COLO668 (cell line): Measurements from ENCODE around the gene EEF1A2.

Experiments used
- DNase-seq: peaks from one replicate; lab custom pipeline; 2025; ENCODE audit not compliant: unreplicated experiment; lab: John Stamatoyannopoulos, UW

The EEF1A2 gene

DNA sequence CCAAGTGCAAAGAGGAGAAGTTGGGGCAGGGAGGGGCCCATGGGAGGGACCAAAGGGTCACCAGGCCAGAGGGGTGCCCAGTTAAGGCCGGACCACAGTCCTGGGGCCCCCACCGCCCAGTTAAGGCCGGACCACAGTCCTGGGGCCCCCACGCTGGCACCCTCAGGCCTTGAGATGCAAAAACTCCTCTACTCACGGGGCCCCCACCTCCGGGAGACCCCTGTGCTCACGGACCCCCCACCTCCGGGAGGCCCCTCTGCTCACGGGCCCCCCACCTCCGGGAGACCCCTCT lies 43.4 kb downstream of the EEF1A2 start:
- DNase-seq: no peak

DNA sequence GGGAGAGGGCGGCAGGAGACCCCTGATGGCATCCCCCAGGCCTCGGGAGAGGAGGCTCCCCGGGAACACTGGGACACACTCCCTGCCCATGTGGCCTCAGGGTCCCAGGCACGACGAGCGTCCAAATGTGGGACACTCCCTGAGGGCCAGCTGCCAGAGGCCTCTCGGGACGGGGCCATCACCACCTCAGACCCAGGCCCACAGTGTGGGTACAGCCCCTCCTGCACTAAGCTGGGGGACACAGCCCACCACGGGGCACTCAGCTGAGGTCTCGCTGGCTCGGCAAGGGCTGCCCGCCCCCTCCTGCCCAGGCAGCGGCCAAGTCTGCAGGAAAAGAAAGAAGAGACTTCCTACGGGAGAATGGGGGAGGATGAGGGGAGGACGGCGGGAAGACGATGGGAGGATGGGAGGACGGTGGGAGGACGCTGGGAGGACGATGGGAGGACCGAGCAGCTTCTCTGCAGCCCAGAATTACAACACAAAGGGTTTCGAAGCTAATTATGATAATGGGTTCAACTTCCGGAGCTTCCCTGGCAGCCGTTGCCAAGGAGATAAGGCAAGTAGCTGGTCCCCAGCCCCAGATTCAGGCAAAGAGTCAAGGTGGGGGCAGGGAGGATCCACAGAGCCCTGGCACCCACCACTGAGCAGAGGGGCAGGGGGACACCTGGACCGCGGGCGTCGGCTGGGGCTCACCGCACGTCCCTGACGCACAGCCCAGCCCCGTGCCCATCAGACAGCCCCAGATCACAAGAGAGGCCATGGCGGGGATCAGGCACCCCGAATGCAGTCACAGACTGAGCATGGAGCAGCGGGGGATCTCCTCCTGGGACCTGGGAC lies 43.9 kb downstream of the EEF1A2 start:
- no peak for DNase-seq

DNA sequence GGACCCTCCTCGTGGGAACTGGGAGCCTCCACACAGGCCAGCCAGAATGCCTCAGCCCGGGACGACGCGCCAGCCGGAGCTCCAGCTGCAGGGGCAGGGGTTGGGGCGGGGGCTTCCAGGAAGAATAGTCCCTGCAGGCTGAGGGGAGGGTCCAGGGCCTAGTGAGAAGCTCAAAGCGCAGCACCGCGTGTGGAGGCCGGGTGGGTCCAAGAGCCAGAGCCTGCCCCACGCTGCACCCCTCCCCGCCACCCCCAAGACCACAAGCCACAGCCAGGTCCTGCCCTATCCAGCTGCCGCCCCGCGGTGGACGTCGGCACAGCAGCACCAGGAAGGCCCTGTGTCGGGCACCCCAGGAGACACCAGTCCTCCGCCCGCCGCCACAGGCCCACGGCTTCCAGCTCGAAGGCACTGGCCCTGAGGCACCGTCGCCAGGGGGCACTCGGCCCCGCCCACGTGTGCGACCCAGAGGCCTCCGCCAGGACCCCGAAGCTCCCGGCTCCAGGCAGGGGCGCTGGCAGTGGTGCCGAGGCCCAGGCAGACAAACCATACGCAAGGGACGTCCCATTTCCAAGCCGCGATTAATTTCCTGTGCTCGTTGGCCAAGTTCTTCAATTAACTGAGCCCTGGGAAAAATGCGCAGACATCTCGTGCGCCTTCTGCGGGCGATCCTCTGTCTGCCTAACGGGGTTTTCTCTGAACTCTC lies 45.9 kb downstream of the EEF1A2 start:
- DNase-seq: peak; percentile 48

DNA sequence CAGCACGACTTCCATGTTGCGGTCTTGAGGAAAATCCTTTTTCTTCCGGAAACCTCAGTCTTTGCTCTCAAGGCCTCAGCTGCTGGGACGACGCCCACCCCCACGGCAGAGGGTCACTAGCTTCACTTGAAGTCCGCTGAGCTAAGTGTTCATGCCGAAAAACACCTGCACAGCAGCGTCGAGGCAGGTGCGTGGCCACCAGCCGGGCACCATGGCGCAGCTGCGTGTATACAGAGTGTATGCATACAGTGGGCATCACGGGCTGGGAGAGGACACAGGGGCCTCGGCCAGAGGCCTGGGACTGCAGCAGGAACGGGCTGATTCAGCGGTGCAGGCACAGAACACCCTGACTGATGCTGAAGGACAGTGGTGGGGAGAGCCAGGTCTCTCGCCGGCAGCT lies 46.5 kb downstream of the EEF1A2 start:
- no peak for DNase-seq

DNA sequence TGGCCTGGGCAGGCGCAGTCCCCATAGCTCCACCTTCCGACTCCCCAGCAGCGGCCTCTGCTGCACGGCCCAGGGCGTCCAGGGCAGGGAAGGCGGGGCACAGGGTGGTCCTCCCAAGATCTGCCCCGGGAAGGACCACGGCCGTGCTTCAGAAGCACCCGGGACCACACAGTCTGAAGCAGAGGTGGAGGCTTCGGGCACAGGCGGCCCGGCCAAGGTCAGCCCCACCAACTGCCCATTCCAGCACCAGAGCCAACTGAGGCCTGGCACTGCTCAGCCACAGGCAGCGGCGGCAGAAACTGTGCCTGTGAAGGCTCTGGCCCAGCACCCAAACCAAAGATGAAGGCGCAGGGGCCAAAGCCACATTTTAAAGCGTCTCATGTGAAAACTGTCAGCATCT lies 47.1 kb downstream of the EEF1A2 start:
- DNase-seq: no peak

DNA sequence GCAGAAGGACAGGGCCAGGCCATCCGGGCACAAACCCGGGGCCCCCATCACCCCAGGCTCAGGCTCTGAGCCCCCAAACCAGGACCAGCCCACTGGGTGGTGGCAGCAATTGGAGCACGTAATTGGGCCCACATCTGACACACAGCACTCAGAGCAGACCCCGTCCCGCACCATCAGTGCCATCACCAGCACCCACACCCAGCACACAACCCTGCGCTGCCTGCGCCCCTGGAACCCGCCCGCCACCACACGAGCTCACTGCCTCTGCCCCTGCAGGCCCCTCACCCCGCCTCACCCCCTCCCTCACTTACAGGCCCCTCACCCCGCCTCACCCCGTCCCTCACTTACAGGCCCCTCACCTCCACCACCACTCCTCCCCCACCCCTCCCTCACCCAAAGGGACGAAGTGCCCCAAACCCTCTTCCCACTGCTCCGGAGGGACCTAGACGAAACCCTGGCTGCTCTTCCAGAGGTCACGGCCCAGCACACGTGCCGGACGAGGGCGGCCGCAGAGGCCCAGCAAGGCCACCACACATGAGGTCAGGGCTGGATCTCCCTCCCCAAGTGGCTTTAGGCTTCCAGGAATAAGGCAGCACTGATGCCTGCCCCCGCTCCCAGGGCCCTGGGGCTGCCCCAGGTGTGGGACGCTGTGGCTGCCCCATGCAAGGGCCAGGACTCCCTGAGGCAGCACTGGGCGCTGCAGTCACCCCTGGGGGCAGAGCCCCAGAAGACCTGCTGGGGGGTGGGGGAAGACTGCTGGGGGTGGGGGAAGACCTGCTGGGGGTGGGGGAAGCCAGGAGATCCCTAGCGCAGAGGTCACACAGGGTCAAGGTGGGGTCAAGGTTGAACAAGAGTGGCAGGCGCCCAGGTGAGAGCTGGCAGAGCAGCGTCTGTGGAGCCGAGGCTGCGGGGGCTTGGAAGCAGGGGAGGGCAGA lies 48.8 kb downstream of the EEF1A2 start:
- DNase-seq: no peak

DNA sequence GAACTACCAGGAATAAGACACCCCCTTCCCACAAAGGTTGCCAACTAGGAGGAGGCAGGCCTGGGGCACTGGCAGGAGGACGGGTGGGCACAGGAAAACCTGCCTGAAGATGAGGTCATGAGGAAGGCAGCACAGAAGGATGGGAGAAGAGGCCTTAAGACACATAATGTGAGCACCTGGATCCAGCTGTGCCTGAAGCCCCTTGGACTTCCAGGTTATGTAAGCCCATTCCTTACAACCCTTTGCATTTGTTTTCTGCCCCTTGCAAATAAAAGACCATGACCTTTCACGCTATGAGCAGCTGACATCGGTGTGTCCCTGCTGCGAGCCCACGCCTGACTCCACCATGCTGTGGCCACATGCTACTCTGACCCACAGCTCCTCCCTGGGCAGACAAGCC lies 49.9 kb downstream of the EEF1A2 start:
- DNase-seq: no peak

DNA sequence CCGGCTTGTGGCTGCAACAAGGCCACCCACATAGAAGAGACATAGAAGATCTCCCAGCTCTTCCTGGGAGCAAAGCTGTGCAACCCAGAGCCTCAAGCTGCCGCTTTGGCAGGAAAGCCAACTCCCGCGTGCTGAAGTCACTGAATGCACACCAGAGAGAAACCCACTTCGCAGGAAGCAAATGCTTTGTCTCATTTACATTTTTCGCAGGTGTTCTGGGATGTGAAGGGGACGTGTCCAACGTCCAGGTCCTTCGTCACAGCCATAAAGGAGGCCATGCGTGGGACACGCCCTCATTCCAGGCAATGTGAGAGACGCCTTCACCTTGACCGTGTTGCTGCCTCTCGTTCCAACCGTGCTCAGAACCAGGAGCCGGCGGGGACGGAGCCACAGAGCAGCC lies 50.9 kb downstream of the EEF1A2 start:
- DNase-seq: no peak

DNA sequence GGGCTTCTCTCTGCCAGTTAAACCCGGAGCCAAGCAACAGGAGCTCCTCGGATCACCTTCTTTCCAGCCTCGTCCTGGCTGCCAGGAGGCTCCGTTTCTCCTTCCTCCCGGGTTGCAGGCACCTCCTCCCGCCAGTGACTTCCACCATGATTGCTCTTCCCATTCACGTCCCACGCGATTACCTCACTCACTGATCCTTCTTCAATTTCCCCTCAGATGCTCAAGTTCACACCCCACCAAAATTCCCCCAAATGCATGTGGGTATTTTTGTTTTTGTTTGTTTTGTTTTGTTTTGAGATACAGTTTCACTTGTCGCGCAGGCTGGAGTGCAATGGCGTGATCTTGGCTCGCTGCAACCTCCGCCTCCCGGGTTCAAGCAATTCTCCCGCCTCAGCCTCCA lies 51.6 kb downstream of the EEF1A2 start:
- DNase-seq: no peak

DNA sequence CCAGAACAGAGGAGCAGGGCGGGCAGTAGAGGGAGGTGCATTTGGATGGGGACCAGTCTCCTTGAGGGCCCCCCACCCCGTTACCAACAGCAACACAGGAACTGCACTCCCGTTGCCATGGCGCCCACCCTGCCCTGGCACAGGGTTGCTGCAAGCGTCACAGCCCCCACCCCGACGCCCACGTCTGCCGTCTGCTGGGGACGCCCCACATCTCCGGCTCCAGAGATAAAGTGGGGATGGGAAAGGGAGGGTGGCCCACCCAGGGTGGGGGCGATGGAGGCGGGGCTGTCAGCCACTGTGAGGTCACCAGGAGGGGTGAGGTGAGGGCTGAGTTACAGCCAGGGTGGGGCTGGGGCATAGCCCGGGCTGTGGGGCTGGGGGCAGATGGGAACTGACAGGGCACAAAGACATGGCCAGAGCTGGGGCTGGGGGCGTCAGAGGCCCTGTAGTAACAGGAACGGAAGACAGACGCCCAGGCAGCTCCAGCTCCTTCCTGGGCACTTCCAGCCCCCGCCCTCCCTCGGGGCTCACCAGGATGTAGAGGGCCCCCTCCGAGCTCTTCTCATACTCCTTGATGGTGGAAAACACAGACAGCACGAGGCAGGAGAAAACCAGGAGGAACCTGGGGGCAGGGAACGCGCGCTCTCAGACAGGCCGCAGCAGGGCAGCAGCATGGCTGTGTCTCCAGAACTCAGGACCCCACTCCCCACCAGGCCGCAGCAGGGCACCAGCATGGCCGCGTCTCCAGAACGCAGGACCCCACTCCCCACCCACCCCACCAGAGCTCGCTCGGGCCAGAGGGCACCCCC lies 52.5 kb downstream of the EEF1A2 start:
- DNase-seq: no peak

DNA sequence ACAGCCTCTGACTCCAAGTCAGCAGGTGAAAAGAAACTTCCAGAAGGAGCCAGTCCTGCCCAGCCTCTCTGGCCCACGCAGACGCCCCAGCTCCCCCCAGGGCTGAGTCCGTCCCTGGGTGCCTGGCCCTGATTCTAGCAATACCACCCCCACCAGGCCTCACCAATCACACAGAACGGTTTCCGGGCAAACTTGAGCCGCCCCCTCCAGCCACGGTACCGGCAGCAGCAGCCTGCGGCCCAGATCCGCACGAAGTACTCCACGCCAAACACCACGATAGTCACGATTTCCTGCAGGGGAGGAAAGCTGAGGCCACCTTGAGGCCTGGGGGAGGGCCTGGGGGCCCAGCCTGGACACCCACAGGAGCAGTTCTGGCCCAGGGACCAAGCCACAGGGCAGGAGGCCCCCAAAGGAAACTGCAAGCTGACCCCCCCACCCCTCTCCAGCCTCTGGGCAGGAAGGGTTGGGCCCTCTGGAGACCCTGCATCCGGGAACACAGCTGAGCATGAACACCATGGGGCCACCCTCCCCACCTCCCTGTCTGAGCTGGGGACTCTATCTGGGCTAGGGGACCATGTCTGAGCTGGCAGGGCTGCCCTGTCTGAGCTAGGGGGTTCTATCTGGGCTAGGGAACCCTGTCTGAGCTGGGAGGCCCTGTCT lies 53.7 kb downstream of the EEF1A2 start:
- DNase-seq: no peak

DNA sequence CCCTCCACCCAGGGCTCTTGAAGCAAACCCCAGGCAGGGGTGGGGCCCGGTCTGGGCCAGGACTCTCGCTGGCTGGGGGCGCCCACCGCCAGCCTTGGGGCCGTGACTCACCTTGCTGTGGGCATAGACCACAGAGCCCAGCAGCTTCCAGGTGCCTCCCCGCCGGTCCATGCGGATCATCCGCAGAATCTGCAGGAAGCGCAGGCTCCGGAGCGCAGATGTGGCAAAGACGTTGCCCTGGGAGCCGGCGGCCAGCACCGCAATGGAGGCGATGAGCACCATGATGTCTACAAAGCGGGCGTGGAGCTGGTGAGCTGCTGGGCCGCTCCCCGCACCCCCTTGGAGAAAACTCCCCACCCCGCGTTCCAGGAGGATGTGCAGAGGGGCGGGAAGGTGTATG lies 54.3 kb downstream of the EEF1A2 start:
- DNase-seq: no peak

DNA sequence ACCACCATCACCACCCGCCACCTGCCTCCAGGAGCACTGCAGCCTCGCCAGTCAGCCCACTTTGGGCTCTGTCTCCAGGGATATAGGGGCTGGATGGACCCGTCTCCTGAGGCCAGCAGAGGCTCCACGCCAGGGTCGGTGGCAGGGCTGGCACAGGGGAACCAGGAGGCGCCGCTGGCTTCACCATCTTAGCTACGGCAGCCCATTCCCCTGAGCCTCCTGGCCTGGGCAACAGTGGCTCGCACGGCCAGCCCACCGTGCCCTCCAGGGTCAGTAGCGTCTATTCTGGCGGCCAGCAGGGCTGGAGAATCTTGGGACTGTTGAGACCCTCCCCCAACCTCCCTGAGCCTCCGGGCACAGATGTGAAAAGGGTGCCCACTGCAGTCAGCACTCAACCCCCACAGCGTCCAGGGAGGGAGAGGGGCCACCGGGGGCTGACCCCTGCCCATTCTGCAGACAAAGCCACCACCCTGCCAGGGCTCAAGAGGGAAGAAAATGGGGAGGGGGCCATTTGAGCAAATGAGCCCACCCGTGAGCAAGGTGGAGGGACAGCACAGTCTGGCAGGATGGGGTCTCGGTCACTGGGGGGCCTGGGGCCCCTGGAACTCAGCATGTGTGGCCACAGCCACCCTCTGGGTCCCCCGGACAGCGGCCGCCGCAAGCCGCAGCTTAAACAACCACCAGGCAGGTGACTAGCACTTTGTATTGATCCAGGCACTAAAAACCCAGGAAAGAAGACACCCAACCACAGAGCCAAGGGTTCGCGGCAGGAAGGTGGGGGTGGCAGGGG lies 55.1 kb downstream of the EEF1A2 start:
- DNase-seq: no peak

DNA sequence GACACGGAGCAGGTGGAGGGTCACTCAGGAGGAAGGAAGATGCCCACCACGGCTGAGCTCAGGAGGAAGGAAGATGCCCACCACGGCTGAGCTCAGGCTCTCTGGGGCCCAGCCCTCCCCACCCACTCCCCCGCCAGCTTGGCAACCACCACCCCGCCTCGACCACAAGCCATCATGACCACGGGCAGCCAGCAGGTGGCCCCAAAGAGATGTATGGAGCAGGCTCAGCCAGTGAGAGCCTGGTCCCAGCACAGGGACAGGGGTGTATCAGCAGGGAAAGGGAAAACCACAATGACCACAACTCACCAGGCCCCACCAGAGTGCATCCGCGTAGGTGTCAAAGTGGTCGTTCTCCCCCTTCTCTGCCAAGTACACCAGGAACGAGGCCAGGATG lies 56.8 kb downstream of the EEF1A2 start:
- DNase-seq: peak; percentile 48

DNA sequence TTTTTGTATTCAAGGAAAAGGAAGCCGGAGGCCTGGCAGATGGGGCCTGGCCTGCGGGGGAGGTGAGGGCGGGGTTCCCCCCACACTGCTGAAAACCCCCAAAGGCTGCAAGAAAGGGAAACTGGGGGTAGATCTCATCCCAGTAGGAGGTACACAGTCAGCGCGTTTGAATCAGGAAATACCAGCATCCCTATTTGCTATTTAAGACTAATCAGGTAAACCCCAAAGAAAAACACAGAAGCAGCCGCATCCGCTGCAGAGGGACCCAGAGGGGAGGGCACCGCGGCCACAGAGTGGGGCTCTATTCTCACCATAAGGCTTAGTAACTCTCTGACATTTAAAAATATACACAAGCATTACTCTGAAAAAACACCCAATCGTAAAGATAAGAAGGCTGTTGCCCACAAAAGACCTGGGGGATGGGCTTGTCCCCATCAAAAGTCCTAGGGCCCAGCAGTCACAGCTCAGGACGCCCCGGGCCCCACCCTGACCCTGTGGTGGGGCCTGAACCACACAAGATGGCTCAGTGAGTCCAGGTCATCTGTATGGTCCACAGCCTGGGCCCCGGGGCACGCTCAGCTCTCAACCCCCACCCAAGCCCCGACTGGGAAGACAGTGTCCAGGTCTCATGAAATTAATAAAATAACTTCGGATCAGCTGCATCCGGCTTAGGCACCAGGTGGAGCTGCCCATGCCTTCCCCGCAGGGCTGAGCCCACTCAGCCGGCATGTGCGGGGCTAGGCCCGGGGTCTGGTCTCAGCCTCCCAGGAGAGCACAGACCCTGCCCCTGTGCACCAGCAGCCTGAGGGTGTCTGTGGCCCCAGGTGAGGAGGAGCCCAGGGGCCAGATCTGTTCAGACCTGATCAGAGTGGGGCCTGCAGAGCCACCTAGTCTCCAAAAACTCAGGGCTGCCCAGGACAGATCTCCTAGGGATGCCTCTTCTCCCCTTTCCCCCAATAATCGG lies 57.5 kb downstream of the EEF1A2 start:
- DNase-seq: no peak

DNA sequence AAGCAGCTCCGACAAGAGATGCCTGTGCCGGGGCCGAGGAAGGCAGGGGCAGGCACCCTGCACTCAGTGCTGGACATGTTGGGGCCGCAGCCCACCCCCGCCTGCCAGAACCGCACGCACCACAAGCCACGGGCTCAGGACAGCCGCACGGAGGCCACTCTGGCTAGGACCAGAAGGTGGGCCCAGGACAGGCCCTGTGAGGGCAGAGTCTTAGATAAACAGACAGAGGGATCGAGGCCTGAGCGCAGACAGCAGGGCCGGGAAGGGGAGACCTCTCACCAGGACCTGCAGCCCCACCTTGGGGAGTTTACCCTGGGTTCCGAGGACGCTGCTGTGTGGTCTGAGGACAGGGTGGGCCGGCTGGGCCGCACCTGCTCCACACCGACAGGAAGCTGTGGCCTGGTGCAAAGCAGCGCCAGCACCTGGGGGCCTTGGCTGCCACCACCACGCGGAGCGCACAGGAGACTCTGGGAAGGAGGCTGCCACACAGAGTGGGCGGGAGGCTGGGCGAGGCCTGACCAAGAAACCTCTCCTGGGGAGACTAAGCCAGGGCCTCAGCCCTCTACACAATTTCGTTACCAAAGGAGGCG lies 58.4 kb downstream of the EEF1A2 start:
- no peak for DNase-seq

DNA sequence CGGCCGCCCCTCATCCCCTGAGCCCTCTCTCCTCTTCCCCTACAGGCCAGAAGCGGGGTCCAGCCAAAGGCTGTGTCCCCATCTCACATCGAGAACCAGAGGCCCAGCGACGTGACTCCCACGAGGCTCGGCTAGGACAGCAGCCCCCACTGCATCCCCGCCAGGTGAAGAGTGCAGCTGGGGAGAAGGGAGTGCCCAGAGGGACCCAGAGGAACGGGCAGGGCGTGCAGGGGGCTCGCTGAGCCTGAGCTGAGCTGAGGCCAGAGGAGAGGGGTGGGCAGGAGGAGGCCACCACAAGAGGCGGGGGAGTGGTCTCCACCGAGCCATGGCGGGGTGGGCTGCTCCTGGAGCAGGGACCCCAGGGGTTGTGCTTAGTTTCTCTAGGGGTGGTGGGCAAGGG lies 59.0 kb downstream of the EEF1A2 start:
- DNase-seq: no peak

DNA sequence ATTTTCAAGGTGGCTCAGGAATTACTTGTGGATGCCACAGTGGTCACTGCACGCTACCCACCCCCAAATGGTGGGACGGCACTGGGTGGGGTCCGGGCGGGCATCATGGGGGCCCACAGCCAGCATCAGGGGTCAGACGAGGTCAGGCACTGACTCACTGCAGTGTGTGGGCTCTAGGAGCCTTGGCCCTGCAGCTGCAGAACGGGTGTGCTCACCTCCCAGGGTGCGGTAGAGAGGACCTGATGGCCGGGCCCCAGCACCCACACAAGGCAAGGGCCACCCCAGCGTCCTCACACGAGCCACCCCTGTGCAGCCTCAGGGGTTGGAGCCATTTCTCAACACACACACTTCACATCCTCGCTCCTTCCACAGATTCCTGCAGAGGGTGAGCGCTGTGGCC lies 60.8 kb downstream of the EEF1A2 start:
- DNase-seq: no peak
